Stomach (tissue), 9 donors: ENCODE data around the gene CD44. TPM values are rescaled to one million over a fixed set of nuclear protein-coding genes. Genes with fewer than 3 reads are reported as not detected.

Experiments used
- DNase-seq, 2 donors: peaks; one replicate each; pipeline versions ENCODE4 v3.0.0 to v3.0.0-alpha.2; 2013 to 2019
- H3K27ac ChIP-seq, 5 donors: fragments of 200-600 bp in 4 of 5; sonication (generic) in 4 of 5; one replicate each; pipeline ENCODE4 v1.5.1; 2013 to 2019; ENCODE audit warnings: mild to moderate bottlenecking in 1 of 5, moderate library complexity in 1 of 5
- H3K27me3 ChIP-seq, 3 donors: fragments of 200-600 bp; sonication (generic); one replicate each; pipeline ENCODE4 v1.5.1; 2017 to 2019; ENCODE audit warnings: mixed run types in 1 of 3
- H3K36me3 ChIP-seq, 4 donors: fragments of 200-600 bp; sonication (generic); 1 replicate in 3 of 4; 2 replicates in 1 of 4; pipeline ENCODE4 v1.5.1; 2016 to 2019
- H3K4me1 ChIP-seq, 4 donors: fragments of 200-600 bp; sonication (generic); one replicate each; pipeline ENCODE4 v1.5.1; 2016 to 2019
- H3K4me3 ChIP-seq, 4 donors: fragments of 200-600 bp; sonication (generic) in 3 of 4; one replicate each; pipeline ENCODE4 v1.5.1; 2016 to 2019; ENCODE audit warnings: mild to moderate bottlenecking in 1 of 4
- H3K9me3 ChIP-seq, 4 donors: fragments of 200-600 bp; sonication (generic); one replicate each; pipeline ENCODE4 v1.5.1; 2016 to 2019
- EP300 ChIP-seq: sonication (generic); formaldehyde crosslinking; IDR thresholded peaks from one replicate; pipeline ENCODE4 v1.6.1; 2017; ENCODE audit warnings: antibody characterized with exemption
- POLR2A ChIP-seq, 4 donors: fragments of 450-650 bp; IDR thresholded peaks; one replicate each; pipeline ENCODE4 v1.6.1; 2016; ENCODE audit warnings: antibody characterized with exemption in 4 of 4, control low read depth in 2 of 4, mild to moderate bottlenecking in 1 of 4, moderate library complexity in 1 of 4
- POLR2AphosphoS5 ChIP-seq, 3 donors: sonication (generic); formaldehyde crosslinking; IDR thresholded peaks; one replicate each; pipeline ENCODE4 v1.6.1; 2016; ENCODE audit warnings: antibody characterized with exemption in 3 of 3
- WGBS, 5 donors: extraction: QIAGEN DNeasy Blood & Tissue Kit in 3 of 5; methylation state at CpG; one replicate each; pipeline versions ENCODE4 v1.1.5 to v1.1.7; 2013 to 2018; 5-methylcytosine and 5-hydroxymethylcytosine counted together
- intact Hi-C: fragments of 100-400 bp; cut with DNase I; formaldehyde crosslinking; loops from one replicate; pipeline ENCODE4 v1.15.1; 2023; ENCODE audit warnings: low total_unique reads
- polyA plus RNA-seq, 3 donors: library from polyadenylated mRNA; stranded (reverse); fragments of 200-250 nt; gene quantifications; one replicate each; pipeline ENCODE4 v1.2.3, GENCODE V29; 2013
- total RNA-seq, 5 donors: library from RNA; depleted of rRNA; stranded (reverse); fragments of >200 nt; gene quantifications; one replicate each; pipeline versions ENCODE4 v1.1.0 to v1.2.3, GENCODE V29; 2014 to 2016
- TF ChIP-seq, protein P1 (sequence below), 7 experiments: fragments of 450-650 bp in 4 of 7; fragments of 200-600 bp in 3 of 7; sonication (generic) in 3 of 7; IDR thresholded peaks; one replicate each; pipeline ENCODE4 v1.5.1; 2016 to 2019; ENCODE audit warnings: antibody characterized with exemption in 7 of 7, control low read depth in 2 of 7, mild to moderate bottlenecking in 1 of 7
- donor health status: healthy with polysubstance abuse.
- donor health status: Bipolar disorder and iron deficiency.
- donor health status: healthy.

Gene CD44
- total and polyA plus RNA-seq, 8 donors: 47.5 to 229 (median 102) TPM

- H3K27me3 ChIP-seq: no peaks in the 10 kb centered on the region
- H3K36me3 ChIP-seq: no peaks in the 10 kb centered on the region
- H3K4me1 ChIP-seq: peaks cover 41 to 100% (median 80%) of the 10 kb centered on the region in 4 donors
- DNase-seq: no peak
- H3K4me3 ChIP-seq: no peak overlapping the region
- TF ChIP-seq POLR2AphosphoS5 (IDR thresholded peaks at IDR 0.05): no peak
- no peak for TF ChIP-seq POLR2A (IDR thresholded peaks at IDR 0.05)
- TF ChIP-seq, protein P1, sequence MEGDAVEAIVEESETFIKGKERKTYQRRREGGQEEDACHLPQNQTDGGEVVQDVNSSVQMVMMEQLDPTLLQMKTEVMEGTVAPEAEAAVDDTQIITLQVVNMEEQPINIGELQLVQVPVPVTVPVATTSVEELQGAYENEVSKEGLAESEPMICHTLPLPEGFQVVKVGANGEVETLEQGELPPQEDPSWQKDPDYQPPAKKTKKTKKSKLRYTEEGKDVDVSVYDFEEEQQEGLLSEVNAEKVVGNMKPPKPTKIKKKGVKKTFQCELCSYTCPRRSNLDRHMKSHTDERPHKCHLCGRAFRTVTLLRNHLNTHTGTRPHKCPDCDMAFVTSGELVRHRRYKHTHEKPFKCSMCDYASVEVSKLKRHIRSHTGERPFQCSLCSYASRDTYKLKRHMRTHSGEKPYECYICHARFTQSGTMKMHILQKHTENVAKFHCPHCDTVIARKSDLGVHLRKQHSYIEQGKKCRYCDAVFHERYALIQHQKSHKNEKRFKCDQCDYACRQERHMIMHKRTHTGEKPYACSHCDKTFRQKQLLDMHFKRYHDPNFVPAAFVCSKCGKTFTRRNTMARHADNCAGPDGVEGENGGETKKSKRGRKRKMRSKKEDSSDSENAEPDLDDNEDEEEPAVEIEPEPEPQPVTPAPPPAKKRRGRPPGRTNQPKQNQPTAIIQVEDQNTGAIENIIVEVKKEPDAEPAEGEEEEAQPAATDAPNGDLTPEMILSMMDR (IDR thresholded peaks at IDR 0.05): no peak
- TF ChIP-seq EP300: no peak
- H3K27ac ChIP-seq: peak overlapping the region in 4 of 5 donors; percentile 44 to 85 (median 80)
- intact Hi-C loops: no loop called here
- H3K9me3 ChIP-seq: no peaks in the 10 kb centered on the region
- WGBS, 5 donors: 78 to 94% (median 86%) methylated on average over 3 of the region's 3 CpGs
These were observed 22.1 kb downstream of the CD44 start for GRCh38 chr11:35160902-35161597.

DNA sequence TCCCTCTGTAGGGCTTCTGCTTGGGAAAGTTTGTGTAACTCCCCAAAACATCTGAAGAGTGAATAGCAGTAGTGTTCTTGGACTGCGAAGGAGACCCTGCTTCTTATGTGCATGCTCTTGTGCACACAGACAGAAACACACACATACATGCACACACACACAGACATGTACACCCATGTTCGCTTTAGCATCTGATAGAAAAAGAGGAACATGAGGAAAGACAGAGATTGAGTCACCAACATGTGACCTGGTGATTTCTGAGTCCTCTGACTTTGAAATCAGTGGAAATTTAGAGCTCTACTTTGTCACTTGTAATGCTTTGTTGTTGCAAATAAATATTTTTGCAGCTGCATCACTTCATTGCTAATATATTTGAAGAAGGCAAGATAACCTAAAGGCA is 23.8 kb downstream of the CD44 start:
- Histone ChIP-seq H3K27me3 (no peaks in the 10 kb centered on the region), H3K27ac (peak overlapping the region; percentile 8 to 87 (median 80)), H3K9me3 (no peaks in the 10 kb centered on the region), H3K4me1 (peaks cover 46 to 100% (median 87%) of the 10 kb centered on the region in 4 donors), H3K4me3 (no peak overlapping the region), H3K36me3 (no peaks in the 10 kb centered on the region)
- TF ChIP-seq EP300 (no peak), POLR2A (IDR thresholded peaks at IDR 0.05) (no peak), POLR2AphosphoS5 (IDR thresholded peaks at IDR 0.05) (no peak)
- TF ChIP-seq, protein P1 (IDR thresholded peaks at IDR 0.05): no peak
- no peak for DNase-seq
- WGBS, 5 donors: 84 to 92% (median 90%) methylated on average over 2 of the region's 2 CpGs
- intact Hi-C loops: no loop called here

DNA sequence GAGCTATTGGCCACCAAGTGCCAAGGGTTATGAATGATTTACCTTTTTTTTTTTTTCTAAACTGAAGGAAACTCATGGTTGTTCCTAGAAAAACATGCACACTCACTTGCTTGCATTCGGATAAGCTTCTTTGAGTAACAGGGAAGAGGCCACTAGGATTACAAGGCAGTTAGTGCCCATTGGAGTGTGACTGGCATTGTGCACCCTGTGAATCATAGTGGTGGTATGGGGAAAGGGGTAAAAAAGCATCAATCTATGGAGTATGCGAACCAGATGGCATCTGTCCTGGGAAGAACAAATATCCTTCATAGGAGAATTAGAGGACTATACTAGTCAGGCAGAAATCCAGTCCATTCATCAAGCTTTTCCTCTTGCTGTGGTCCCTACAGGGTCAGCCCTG is 24.2 kb downstream of the CD44 start:
- TF ChIP-seq, protein P1 (IDR thresholded peaks at IDR 0.05): no peak
- TF ChIP-seq POLR2AphosphoS5 (IDR thresholded peaks at IDR 0.05): peak in 1 of 3 donors; percentile 10
- no peak overlapping the region for H3K4me3 ChIP-seq
- H3K9me3 ChIP-seq: no peaks in the 10 kb centered on the region
- intact Hi-C loops: no loop called here
- H3K27me3 ChIP-seq: no peaks in the 10 kb centered on the region
- H3K4me1 ChIP-seq: peaks cover 46 to 100% (median 87%) of the 10 kb centered on the region in 4 donors
- peak overlapping the region in 4 of 5 donors; percentile 14 to 87 (median 82) for H3K27ac ChIP-seq
- no peaks in the 10 kb centered on the region for H3K36me3 ChIP-seq
- 64 to 89% (median 79%) methylated on average over 2 of the region's 2 CpGs for WGBS, 5 donors
- DNase-seq: no peak

DNA sequence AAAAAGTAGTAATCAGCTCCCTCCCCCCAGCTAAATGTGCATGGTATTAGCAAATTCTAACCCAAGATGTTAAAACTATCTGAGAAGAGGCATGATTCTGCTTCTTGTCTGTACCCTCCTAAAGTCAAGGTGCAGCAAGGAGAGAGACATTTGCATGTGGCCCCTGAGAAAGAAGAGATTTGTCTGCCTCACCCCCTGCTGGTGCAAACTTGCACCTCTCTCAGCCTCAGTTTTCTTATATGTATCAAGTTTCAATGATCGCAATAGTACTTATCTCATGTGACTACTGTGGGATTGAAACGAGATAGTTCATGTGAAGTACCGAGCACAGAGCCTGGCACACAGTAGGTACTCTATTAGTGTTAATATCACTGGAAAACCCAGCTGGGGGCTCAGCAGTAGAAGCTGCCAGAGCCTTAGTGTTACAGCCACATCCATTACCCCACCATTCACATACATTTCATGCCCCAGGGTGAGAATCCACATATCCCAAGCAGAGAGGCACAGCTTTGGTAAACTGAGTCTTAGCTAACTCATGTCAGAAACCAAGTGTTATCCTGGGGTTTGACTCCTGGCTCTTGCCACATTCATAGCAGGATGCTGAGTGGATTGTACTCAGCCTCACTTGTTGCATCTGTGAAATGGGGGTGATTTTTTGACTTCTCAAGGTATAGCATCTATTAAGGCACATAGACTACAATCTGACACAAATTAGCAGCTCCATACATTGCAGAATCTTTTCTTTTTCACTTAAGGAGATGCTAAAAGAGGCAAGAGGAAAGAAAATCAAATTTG is 24.9 kb downstream of the CD44 start:
- H3K4me1 ChIP-seq: peaks cover 39 to 100% (median 86%) of the 10 kb centered on the region in 4 donors

More for the DNA sequence above, 24.9 kb downstream of the CD44 start:
- Histone ChIP-seq H3K27ac (peak overlapping the region in 4 of 5 donors; percentile 14 to 87 (median 82)), H3K27me3 (no peaks in the 10 kb centered on the region), H3K4me3 (no peak overlapping the region), H3K9me3 (no peaks in the 10 kb centered on the region), H3K36me3 (no peaks in the 10 kb centered on the region)
- TF ChIP-seq, protein P1 (IDR thresholded peaks at IDR 0.05): peak in 1 of 7 experiments; percentile 8
- no peak for TF ChIP-seq POLR2A (IDR thresholded peaks at IDR 0.05)
- no peak for DNase-seq
- intact Hi-C loops: no loop called here
- WGBS, 5 donors: 30 to 56% (median 47%) methylated on average over 3 of the region's 3 CpGs
